Activated naive CD4-positive, alpha-beta T cell treated with anti-CD3 and anti-CD28 coated beads for 36 hours (primary cell): ENCODE data around the gene FOCAD. TPM values are rescaled to one million over a fixed set of nuclear protein-coding genes. Genes with fewer than 3 reads are reported as not detected.

Experiments
- CTCF ChIA-PET: fragments of 350-600 bp; sonication (Branson Sonifier 250); formaldehyde crosslinking; loops from one replicate; lab custom pipeline; 2021; ENCODE audit warnings: antibody characterized with exemption; lab: Charles Lee
- DNase-seq: peaks from one replicate; pipeline ENCODE4 v3.0.0-alpha.2; 2020
- H3K27ac Mint-ChIP-seq: one replicate; pipeline ENCODE4 v1.8.0; 2021; ENCODE audit warnings: mild to moderate bottlenecking, mixed read lengths
- H3K27me3 Mint-ChIP-seq: one replicate; pipeline ENCODE4 v1.8.0; 2021; ENCODE audit warnings: low read depth, mixed read lengths
- H3K36me3 Mint-ChIP-seq: one replicate; pipeline ENCODE4 v1.8.0; 2021; ENCODE audit warnings: low read depth, mixed read lengths
- H3K4me1 Mint-ChIP-seq: one replicate; pipeline ENCODE4 v1.8.0; 2021; ENCODE audit warnings: low read depth, mixed read lengths
- H3K4me3 Mint-ChIP-seq: one replicate; pipeline ENCODE4 v1.8.0; 2021; ENCODE audit warnings: mild to moderate bottlenecking, moderate library complexity, mixed read lengths
- H3K9me3 Mint-ChIP-seq: one replicate; pipeline ENCODE4 v1.8.0; 2021; ENCODE audit warnings: mixed read lengths
- intact Hi-C: fragments of 100-400 bp; cut with micrococcal nuclease; formaldehyde crosslinking; loops from one replicate; pipeline ENCODE4 v1.15.1; 2023
- total RNA-seq, 2 experiments: library from RNA; stranded (reverse); gene quantifications; one replicate each; pipeline ENCODE4 v1.2.3, GENCODE V29; 2021

Gene FOCAD
- total RNA-seq, 2 experiments from 2014 or later, result 31.7 to 32.2 TPM

DNA sequence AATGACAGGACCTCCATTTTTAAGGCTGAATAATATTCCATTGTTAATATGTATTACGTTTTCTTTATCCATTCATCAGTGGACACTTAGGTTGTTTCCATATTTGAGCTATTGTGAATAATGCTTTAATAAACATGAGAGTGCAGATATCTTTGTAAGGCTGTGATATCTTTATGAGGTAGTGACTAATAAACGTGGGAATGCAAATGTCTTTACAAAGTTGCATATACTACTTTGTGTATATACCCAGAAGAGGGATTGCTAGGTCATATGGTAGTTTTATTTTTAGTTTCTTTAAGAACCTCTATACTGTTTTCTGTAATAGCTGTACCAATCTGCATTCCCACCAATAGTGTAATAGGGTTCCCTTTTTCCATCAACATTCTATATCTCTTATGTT lies 148.7 kb downstream of the FOCAD start:
- Mint-ChIP-seq H3K27me3 (no peaks in the 10 kb centered on the region), H3K36me3 (peaks cover 11% of the 10 kb centered on the region)
- CTCF ChIA-PET, result no interaction called here

DNA sequence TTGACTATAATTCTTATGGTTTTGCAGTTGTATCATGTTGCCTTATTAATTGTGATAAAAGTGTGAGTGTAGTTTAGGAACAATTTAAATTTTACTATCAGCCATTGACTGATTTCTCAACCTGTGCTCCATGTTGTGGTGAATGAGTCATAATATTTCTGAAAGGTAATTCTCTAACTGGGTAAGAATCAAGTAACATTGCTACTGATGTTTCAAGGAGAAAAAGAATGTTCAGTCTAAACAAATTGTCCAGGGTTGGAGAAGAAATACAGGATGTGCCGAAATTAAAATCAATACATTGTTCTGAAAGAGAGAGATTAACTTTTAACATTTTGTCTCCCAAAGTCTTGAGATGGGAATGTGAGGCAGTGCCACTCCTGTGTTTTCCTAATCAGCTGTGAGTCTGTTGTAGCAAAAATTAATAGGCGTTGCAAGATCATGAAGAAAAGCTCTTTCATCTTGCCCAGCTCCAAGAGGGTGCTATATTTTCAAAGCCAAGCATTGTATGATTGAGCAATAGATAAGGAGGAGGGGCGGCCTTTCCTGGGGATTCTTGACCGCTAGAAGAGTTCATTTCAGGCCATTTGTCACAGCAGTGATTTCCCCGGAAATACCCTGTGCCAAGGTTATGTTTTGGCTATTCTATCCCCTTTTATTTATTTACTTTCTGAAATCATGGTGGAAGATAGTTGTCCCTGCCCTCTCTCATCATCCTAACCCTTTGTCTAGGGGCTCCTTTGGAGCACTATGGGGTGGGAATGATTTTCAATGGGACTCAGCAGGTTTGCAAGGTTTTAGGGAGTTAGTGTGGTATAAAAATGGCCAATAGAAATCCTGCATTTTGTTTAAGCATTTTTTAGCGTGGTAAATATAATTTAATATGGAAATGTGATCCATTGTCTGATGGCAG lies 151.6 kb downstream of the FOCAD start:
- no peak overlapping the region for H3K4me3 Mint-ChIP-seq
- intact Hi-C loops, result loop anchor here (10.0 kb wide), 1 partner anchor 481 kb away; no protein-coding TSS in a partner anchor
- H3K27me3 Mint-ChIP-seq, result no peaks in the 10 kb centered on the region
- no peak for DNase-seq
- peaks cover 10% of the 10 kb centered on the region for H3K36me3 Mint-ChIP-seq
- peaks cover 7% of the 10 kb centered on the region for H3K4me1 Mint-ChIP-seq
- CTCF ChIA-PET, result interaction anchor here (0.6 kb wide), 1 partner anchor 247 kb away, joined by 3 read pairs; no protein-coding TSS in a partner anchor
- H3K9me3 Mint-ChIP-seq, result no peaks in the 10 kb centered on the region
- H3K27ac Mint-ChIP-seq, result no peak overlapping the region

More for the DNA sequence above, 148.7 kb downstream of the FOCAD start:
- intact Hi-C loops, result loop anchor here (10.0 kb wide), 1 partner anchor 478 kb away; no protein-coding TSS in a partner anchor
- no peak overlapping the region for H3K27ac Mint-ChIP-seq
- no peaks in the 10 kb centered on the region for H3K9me3 Mint-ChIP-seq
- no peak for DNase-seq
- no peak overlapping the region for H3K4me3 Mint-ChIP-seq
- peaks cover 7% of the 10 kb centered on the region for H3K4me1 Mint-ChIP-seq

DNA sequence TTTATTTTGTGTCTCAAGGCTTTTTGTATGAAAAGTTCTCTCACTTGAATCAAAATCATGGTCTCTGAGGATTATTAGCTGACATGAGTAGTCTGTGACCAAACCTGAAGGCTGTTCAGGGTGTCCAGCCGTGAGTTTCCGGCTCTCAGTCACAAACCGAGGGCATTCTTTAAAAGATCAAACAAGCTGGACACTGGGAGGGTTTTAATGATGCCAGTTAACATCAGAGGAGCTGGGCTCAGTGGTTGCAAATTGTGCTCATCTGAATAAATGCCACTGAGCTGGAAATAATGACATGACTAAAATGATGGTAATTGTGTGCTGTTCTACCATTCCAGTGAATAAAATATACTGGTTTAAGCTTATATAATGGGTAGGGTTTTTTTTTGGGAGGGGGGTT lies 153.1 kb downstream of the FOCAD start:
- no peak for DNase-seq
- H3K36me3 Mint-ChIP-seq, result peaks cover 17% of the 10 kb centered on the region
- H3K9me3 Mint-ChIP-seq, result peaks cover 9% of the 10 kb centered on the region
- H3K27me3 Mint-ChIP-seq, result no peaks in the 10 kb centered on the region
- peaks cover 7% of the 10 kb centered on the region for H3K4me1 Mint-ChIP-seq
- no peak overlapping the region for H3K27ac Mint-ChIP-seq
- intact Hi-C loops, result loop anchor here (10.0 kb wide), 1 partner anchor 482 kb away; no protein-coding TSS in a partner anchor
- H3K4me3 Mint-ChIP-seq, result no peak overlapping the region
- CTCF ChIA-PET, result interaction anchor here (0.7 to 0.8 kb wide), 2 partner anchors 19 to 47 kb away, joined by 3 read pairs; no protein-coding TSS in a partner anchor

DNA sequence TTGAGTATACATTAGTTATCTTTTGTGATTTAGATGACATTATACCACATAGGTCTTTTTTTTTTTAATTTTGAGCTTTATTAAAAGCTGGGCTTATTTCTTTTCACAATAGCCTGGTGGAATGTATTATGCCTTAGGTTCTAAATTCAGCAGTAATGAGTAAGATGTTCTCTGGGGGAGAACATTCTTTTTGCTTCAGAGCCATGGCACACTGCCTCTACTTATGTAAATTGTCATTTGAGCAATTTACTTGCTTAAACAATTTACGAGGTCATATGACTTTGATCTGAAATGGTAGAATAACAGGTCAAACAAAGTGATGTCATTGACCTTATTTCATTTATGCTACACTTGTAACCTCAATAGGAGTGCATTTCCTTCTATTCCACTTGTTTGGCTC lies 154.2 kb downstream of the FOCAD start:
- Mint-ChIP-seq H3K27me3 (no peaks in the 10 kb centered on the region), H3K36me3 (peaks cover 23% of the 10 kb centered on the region), H3K4me3 (no peak overlapping the region), H3K9me3 (peaks cover 14% of the 10 kb centered on the region), H3K27ac (no peak overlapping the region), H3K4me1 (peaks cover 7% of the 10 kb centered on the region)
- DNase-seq, result no peak
- intact Hi-C loops, result loop anchor here (10.0 kb wide), 1 partner anchor 483 kb away; no protein-coding TSS in a partner anchor
- CTCF ChIA-PET, result interaction anchor here (1.3 kb wide), 1 partner anchor 154 kb away, joined by 3 read pairs; the partner anchor contains the start of gene FOCAD

DNA sequence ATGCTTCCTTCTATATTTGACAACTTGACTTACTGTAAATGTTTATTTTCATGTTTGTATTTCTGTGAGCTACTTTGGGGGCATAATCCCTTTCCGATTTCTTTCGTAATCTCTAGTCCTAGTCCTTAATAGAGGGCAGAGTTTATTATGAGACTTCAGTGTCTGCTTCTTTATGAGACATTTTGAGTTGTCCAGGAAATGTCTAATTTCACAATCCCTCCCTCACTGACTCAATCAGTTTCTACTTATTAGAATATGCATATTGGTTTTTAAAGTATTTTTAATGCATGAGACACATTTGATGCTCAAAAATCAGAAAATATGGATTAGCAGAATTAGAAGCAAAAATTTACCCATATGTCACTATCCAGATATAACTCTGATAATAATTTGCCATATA lies 160.9 kb downstream of the FOCAD start:
- peaks cover 15% of the 10 kb centered on the region for H3K36me3 Mint-ChIP-seq
- no peaks in the 10 kb centered on the region for H3K27me3 Mint-ChIP-seq
- CTCF ChIA-PET, result no interaction called here
- DNase-seq, result no peak
- H3K4me1 Mint-ChIP-seq, result peaks cover 5% of the 10 kb centered on the region
- peaks cover 14% of the 10 kb centered on the region for H3K9me3 Mint-ChIP-seq
- no peak overlapping the region for H3K4me3 Mint-ChIP-seq
- H3K27ac Mint-ChIP-seq, result no peak overlapping the region
- intact Hi-C loops, result loop anchor here (5.0 kb wide), 1 partner anchor 1122 kb away; no protein-coding TSS in a partner anchor

DNA sequence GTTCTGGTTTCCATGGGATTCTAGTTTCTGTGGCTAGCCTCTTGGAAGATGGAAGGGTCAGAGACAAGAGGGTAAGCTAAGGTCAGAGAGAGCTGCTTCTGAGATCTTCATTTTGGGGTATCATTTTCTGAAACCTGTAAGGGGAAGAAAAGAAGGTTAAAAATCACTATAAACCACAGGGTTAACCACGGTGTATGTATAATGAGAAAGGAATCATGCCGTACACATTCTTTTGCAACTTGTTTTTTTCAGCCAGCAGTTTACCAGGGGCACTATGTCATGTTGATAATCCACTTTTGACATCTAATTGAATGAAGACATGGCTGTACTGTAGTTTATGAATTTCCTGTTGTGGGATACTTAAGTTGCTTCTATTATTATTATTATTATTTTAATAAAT lies 164.4 kb downstream of the FOCAD start:
- Mint-ChIP-seq H3K36me3 (no peaks in the 10 kb centered on the region), H3K27ac (no peak overlapping the region), H3K4me1 (peaks cover 5% of the 10 kb centered on the region), H3K27me3 (no peaks in the 10 kb centered on the region), H3K4me3 (no peak overlapping the region), H3K9me3 (no peaks in the 10 kb centered on the region)
- CTCF ChIA-PET, result no interaction called here
- DNase-seq, result no peak
- intact Hi-C loops, result loop anchor here (5.0 kb wide), 1 partner anchor 1119 kb away; no protein-coding TSS in a partner anchor

DNA sequence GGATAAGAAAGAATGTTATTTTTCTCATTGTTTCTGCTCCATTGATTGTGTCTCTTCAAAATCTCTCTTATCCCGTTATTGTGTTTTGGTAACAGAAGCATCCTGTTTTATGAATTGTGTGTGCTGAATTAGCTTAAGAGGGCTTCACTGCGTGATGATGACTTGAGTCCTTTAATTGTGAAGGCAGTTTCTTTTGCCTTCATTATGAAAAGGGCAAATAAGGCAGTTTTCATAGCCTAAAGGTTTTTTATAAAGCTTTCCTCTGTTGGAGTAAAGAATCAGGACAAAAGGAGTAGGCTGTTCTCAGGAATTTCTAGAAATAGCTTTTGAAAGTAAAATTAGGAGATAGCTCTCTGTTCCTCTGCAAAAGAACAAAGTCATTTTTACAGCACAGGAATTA lies 169.8 kb downstream of the FOCAD start:
- Mint-ChIP-seq H3K4me1 (peaks cover 2% of the 10 kb centered on the region), H3K4me3 (no peak overlapping the region), H3K9me3 (peaks cover 13% of the 10 kb centered on the region), H3K27me3 (no peaks in the 10 kb centered on the region), H3K36me3 (peaks cover 8% of the 10 kb centered on the region), H3K27ac (no peak overlapping the region)
- DNase-seq, result no peak
- intact Hi-C loops, result loop anchor here (10.0 kb wide), 1 partner anchor 61 kb away; no protein-coding TSS in a partner anchor
- CTCF ChIA-PET, result no interaction called here

DNA sequence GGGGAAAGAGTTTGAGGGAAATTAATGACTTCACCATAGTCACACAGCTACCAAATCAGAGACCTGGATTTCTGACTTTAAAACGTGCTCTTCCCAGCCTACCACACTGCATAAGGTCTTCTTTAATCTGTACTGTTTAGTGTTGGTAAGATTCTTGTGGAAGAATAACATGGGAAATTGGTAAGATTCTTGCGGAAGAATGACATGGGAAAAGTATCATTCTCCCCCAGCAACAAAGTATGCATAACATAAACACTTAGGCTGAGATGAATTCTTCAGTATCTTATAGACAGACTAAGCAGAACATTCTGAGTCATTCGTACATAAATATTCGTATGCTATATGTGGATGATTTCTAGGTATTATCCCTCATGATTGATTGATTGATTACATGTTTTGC lies 170.4 kb downstream of the FOCAD start:
- Mint-ChIP-seq H3K9me3 (peaks cover 13% of the 10 kb centered on the region), H3K27me3 (no peaks in the 10 kb centered on the region), H3K4me3 (no peak overlapping the region), H3K4me1 (peaks cover 2% of the 10 kb centered on the region), H3K36me3 (peaks cover 8% of the 10 kb centered on the region), H3K27ac (no peak overlapping the region)
- intact Hi-C loops, result loop anchor here (10.0 kb wide), 1 partner anchor 60 kb away; no protein-coding TSS in a partner anchor
- DNase-seq, result no peak
- CTCF ChIA-PET, result no interaction called here

DNA sequence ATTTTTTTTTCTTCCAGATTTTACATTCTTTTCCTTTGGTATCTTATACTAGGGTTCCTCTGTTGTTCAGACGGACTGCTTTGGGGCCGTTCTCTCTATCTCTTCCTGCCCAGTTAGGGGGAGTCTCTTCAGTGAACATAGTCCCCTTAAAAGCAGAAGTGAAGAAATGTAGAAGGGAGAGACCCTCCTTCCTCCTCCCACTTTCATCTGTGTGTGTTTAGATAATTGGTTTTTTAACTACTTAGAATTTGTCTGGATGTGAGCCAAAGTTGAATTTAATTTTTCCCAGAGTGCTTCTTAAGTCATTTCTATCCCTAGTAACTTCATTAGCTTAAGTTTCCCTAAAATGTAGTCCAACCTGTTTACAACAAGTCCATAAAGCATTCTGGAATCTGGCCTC lies 179.9 kb downstream of the FOCAD start:
- Mint-ChIP-seq H3K27me3 (no peaks in the 10 kb centered on the region), H3K27ac (no peak overlapping the region), H3K4me1 (peaks cover 8% of the 10 kb centered on the region), H3K9me3 (peaks cover 2% of the 10 kb centered on the region), H3K4me3 (no peak overlapping the region), H3K36me3 (peaks cover 12% of the 10 kb centered on the region)
- intact Hi-C loops, result no loop called here
- no peak for DNase-seq
- CTCF ChIA-PET, result no interaction called here

DNA sequence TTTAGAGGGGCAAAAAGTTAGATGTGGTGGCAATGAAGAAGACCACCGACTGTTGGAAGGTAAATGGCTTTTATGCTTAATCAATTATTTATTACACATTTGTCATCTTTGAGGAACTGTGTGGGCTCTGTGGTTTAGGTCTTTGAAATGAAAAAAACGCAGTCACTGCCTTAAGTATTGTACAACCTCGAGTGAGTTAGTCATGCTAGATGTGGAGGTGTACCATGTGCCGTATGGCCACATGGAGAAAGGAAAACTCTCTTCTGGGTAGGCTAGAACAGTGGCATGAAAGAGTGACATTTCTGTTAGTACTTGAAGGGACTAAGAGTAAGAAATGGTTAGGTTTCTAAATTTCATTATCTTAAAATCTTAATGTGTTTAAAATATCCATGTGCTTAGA lies 181.3 kb downstream of the FOCAD start:
- H3K36me3 Mint-ChIP-seq, result peaks cover 12% of the 10 kb centered on the region
- no peaks in the 10 kb centered on the region for H3K27me3 Mint-ChIP-seq
- H3K4me1 Mint-ChIP-seq, result peaks cover 8% of the 10 kb centered on the region
- H3K4me3 Mint-ChIP-seq, result no peak overlapping the region
- intact Hi-C loops, result no loop called here
- CTCF ChIA-PET, result interaction anchor here (0.7 kb wide), 1 partner anchor 137 kb away, joined by 3 read pairs; no protein-coding TSS in a partner anchor
- H3K9me3 Mint-ChIP-seq, result peaks cover 2% of the 10 kb centered on the region
- peak; percentile 5 for DNase-seq
- H3K27ac Mint-ChIP-seq, result no peak overlapping the region

DNA sequence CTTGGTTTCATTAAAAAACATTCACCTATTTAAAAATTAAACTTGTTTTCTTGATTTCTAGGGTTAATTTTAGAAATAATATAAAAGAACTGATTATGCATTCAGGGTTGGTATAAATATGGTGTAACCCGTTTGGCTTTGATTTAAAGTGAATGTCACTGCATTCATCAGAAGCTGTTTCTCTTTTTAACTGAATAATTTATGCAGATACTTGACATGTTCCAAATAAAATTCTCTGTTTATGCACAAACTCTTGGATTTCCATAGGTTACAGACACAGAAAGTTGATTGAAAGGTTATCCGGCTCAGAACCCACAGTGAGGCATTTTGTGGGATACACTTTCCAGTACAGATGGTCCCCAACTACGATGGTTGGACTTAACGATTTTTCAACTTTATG lies 186.1 kb downstream of the FOCAD start:
- no peak overlapping the region for H3K27ac Mint-ChIP-seq
- H3K36me3 Mint-ChIP-seq, result peaks cover 7% of the 10 kb centered on the region
- no peak for DNase-seq
- intact Hi-C loops, result no loop called here
- H3K4me1 Mint-ChIP-seq, result peaks cover 13% of the 10 kb centered on the region
- H3K4me3 Mint-ChIP-seq, result no peak overlapping the region
- CTCF ChIA-PET, result no interaction called here
- H3K27me3 Mint-ChIP-seq, result no peaks in the 10 kb centered on the region
- H3K9me3 Mint-ChIP-seq, result peaks cover under 1% of the 10 kb centered on the region

DNA sequence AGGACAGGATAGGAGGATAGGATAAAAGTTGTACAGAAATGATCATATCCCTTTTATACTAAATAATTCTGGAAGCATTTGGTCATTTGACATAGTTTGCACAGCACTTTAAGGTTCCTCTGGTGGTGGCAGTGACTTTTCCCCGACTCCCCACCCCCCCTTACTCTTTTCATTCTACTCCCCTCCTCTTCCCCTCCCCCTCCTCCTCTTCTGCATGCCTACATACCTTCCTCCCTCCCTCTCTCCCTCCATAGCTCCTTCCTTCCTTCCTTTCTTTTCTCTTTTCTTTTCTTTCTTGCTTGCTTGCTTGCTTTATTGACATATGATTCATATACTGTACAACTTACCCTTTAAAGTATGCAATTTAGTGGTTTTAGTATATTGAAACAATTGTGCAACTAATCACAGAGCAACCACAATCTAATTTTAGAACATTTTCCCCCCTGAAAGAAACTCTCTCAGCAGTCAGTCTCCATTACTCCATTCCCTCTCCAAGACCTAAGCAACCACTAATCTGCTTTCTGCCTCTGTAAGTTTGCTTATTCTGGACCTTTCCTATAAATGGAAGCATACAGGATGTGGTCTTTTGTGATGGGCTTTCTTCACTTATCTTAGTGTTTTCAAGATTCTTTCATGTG lies 188.4 kb downstream of the FOCAD start:
- H3K36me3 Mint-ChIP-seq, result peaks cover 1% of the 10 kb centered on the region
- H3K27me3 Mint-ChIP-seq, result no peaks in the 10 kb centered on the region
- no peaks in the 10 kb centered on the region for H3K9me3 Mint-ChIP-seq
- intact Hi-C loops, result no loop called here
- H3K4me3 Mint-ChIP-seq, result no peak overlapping the region
- CTCF ChIA-PET, result no interaction called here
- H3K27ac Mint-ChIP-seq, result no peak overlapping the region
- DNase-seq, result no peak
- peaks cover 8% of the 10 kb centered on the region for H3K4me1 Mint-ChIP-seq
